ENCODE data around the gene NAPB.

The NAPB gene

GRCh38 chr20:23404196-23404595 is 17.1 kb downstream of the NAPB start:
- DNase-seq (ENCODE audit: low spot score), result peak; percentile 23

GRCh38 chr20:23403751-23404150 is 17.5 kb downstream of the NAPB start:
- DNase-seq (ENCODE audit: low spot score), result no peak

DNA sequence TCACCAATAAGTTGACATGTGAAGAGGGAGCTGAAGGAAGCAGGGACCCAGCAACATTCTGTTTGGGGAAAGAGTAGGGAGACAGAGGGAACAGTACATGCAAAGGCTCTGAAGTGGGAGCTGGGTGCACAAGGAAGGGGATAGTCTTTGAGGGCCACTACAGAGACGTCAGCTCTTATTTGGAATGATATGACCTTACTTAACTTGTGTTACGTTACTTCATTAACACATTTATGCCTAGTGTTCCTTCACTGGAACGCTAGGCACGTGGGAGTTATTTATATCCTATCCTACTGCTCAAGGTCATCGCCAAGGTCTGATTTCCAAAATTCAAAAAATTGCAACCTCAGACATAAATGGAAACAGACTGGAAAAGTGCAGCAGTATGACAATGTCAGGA is 20.2 kb downstream of the NAPB start:
- DNase-seq (ENCODE audit: low spot score), result no peak

- DNase-seq (ENCODE audit: low spot score), result peak; percentile 21
Observed at GRCh38 chr20:23399568-23400241, 21.6 kb downstream of the NAPB start.

- peak; percentile 71 for DNase-seq (ENCODE audit: low spot score)
Observed at GRCh38 chr20:23397961-23398360, 23.3 kb downstream of the NAPB start.

DNA sequence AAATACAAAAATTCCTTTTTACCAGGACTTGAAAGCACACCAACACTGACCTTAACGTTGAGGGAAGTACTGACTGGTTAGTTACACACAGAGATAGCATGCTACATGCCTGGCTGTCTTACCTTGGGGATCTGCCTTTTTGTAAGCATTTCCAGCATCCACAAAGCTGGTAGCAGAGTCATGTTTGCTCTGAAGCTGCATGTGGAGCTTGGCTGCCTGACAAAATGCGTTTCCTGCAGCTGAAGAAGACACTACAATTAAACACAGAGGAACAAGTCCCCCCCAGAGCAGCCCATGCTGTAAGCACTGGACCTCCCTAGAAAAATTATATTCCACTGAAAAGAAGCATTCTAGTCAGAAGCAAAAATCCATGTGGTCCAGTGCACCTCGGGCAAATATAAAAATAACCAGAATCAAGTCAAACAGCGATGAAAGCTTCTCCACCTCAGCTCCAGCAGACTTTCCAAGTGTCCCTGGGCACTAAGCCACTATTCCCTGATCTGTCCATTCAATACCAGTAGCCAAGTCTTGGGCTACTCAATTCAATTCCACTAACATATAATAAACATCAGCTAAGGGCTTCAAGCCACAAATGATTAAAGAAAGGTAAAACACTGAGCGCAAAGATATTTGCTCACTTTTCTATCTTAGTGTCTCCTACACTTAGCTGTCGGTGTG is 24.2 kb downstream of the NAPB start:
- no peak for DNase-seq (ENCODE audit: low spot score)

GRCh38 chr20:23393996-23394775 is 27.1 kb downstream of the NAPB start:
- DNase-seq (ENCODE audit: low spot score), result no peak

DNA sequence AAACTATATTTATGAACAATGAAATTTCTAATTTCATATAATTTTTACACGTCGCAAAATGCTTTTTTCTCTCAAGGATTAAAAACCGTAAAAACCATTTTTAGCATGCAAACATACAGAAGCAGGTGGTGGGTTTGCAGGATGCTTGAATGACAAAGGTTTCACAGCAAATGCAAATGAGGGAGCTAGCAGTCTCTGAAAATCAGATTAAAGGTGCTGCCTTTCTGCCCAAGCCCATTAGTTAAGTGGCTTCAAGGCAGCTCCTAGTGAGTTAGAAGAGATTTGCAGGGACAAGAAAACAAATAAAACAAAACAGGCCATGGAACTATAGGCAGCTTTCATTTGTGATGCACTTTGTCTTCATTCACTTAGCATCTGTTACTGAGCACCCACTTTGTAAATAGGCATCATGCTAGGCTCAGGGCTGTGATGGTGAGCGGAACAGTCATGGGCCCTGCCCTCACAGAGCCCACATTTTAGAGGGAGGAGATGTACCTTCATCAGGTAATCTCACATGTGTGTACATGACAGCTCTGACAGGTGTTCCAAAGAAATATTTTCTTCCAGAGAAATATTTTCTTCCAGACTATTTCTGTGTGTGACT is 29.5 kb downstream of the NAPB start:
- no peak for DNase-seq (ENCODE audit: low spot score)

GRCh38 chr20:23390091-23390774 is 31.1 kb downstream of the NAPB start:
- no peak for DNase-seq (ENCODE audit: low spot score)

DNA sequence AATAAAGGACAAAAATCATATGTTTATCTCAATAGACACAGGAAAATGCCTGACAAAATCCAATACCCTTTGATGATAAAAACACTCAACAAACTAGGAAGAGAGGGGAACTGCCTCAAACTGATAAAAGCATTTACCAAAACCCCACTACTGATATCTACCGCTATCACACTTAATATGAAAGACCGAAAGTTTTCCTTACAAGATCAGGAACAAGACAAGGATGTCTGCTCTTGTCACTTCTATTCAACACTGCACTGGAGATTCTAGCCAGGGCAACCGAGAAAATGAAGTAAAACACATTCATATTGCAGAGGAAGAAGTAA is 34.2 kb downstream of the NAPB start:
- DNase-seq (ENCODE audit: low spot score), result no peak

GRCh38 chr20:23386304-23387117 is 34.8 kb downstream of the NAPB start:
- DNase-seq (ENCODE audit: low spot score), result no peak

- no peak for DNase-seq (ENCODE audit: low spot score)
Observed at GRCh38 chr20:23381876-23382275, 39.4 kb downstream of the NAPB start.

- no peak for DNase-seq (ENCODE audit: low spot score)
Observed at GRCh38 chr20:23379772-23380171, 41.5 kb downstream of the NAPB start.

DNA sequence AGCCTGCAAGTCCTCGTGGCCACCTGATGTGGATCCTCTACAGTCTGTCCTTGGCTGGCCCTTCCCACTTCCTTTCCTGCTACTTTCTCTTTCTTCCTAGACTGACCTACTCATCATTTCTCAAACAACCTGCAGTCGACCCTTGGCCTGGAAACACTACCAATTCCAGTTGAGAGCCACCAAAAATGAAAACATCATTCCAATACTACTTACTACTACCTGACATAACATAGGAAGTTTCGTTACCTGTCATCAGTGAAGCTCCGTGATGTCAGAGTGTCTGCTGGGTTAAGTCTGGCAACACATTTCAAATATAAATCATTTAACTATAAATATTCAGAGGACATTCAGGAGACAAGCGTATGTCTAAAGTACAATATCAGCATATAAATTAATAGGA is 45.5 kb downstream of the NAPB start:
- no peak for DNase-seq (ENCODE audit: low spot score)

DNA sequence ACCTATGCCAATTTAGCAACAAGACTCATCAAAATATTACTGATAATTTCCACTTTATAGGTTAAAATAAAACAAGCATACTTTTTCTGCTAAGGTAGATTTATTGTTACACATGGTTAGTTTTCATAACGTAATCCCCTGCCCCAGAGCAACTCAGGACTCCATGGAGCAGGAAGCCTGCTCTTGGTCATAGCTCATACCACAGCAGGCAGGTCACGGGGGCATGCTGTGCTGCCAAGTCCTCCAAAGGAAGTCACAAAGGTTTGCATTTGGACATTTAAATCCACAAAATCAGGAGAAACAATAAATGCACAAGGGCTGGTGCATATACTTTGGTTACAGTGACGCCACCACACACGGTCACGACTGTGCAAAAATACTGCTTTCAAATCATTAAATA is 46.8 kb downstream of the NAPB start:
- DNase-seq (ENCODE audit: low spot score), result peak; percentile 61

GRCh38 chr20:23371496-23371895 is 49.8 kb downstream of the NAPB start:
- no peak for DNase-seq (ENCODE audit: low spot score)

DNA sequence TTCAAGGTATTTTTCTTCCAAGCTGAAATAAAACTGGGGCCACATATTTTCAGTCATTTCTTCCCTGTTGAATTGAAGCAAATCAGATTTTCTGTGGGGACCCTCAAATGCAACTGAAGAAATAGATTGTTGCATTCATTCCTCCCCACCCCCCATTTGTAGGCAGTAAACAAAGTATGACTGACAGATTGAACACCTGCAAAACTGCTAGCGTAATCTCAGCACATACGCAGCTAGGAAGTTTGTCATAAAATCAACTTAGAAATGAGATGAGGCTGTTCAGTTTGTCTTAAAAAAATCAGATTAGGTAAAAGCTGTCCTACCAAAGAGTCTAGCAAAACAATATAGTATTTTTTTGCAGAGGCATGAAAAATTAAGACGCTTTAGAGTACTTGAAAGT is 50.4 kb downstream of the NAPB start:
- no peak for DNase-seq (ENCODE audit: low spot score)

DNA sequence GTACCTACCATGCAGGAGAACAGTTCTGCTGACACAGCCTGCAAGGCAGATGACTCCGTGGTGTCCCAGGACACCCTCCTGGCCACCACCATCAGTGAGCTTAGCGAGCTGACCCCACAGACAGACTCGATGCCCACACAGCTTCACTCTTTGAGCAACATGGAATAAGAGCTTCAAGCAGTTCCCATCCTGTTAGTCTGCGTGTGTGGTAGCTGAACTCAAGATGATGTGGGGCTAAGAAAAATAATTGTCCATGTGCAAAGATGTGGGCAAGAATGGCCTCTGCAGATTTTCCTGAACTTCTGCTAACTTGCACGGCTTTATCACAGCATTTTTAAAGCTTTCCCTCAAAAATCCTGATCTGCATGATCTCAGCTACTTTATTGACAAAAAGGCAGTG is 51.0 kb downstream of the NAPB start:
- no peak for DNase-seq (ENCODE audit: low spot score)

DNA sequence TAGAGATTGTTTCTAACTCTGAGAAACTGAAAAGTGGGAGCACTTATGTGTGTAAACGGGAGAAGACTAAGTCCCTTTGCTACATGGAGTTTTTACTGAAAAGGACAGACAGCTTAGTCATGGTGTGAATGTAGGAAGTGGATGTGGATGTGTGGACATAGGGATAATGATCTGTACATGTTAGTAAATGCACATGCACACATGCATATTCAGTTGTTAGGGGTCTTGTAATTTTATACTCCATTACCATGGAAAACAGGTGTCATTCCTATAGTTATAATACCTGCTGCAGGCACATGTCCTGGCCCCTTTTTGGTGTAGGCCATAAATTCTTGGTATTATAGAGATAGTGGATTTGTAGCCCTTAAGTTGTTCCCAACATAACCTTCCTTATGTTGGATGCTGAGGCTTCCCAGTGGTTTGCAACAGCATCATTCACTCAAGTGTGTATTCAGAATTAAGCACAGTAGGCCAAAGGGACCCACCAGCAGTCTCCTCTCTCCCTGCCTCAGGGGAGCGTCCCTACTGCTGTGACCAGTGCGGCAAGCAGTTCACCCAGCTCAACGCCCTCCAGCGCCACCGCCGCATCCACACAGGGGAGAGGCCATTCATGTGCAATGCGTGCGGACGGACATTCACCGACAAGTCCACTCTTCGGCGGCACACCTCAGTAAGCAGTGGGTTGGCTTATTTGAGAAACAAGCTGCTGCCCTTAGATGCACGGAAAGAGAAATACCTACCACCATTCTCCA is 52.0 kb downstream of the NAPB start:
- DNase-seq (ENCODE audit: low spot score), result no peak

- DNase-seq (ENCODE audit: low spot score), result no peak
Observed at GRCh38 chr20:23368316-23369071, 52.8 kb downstream of the NAPB start.
